ENCODE results near the gene DPP6.
"Not testable (repeated sequence)": the region's sequence is repeated elsewhere in the genome, so short reads cannot be mapped to it uniquely, and the experiment has no call there.

DNA sequence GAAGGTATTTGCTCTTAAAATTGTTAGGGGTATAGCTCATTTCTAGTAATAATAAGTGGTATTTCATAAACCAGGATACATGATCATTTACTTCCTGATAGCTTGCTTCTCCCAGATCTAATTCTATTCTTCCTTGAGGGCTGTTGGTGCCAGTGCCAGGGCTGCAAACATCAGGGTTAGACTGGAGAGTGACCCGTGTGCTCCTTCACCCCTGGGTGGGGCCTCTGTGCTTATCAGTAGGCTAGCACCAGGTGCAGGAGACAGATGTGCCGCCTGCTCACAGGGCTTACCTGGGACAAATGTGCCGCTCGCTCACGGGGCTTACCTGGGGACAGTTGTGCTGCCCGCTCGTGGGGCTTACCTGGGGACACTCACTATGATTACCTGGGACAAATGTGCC is 71.2 kb downstream of the DPP6 start:
- not testable (repeated sequence) for TF ChIP-seq MYC (IDR thresholded peaks at IDR 0.05; ENCODE audit: borderline replicate concordance, low read length); POLR2A (IDR thresholded peaks at IDR 0.05; ENCODE audit: low read length); JUN (IDR thresholded peaks at IDR 0.05)
- TF ChIP-seq, protein P1, sequence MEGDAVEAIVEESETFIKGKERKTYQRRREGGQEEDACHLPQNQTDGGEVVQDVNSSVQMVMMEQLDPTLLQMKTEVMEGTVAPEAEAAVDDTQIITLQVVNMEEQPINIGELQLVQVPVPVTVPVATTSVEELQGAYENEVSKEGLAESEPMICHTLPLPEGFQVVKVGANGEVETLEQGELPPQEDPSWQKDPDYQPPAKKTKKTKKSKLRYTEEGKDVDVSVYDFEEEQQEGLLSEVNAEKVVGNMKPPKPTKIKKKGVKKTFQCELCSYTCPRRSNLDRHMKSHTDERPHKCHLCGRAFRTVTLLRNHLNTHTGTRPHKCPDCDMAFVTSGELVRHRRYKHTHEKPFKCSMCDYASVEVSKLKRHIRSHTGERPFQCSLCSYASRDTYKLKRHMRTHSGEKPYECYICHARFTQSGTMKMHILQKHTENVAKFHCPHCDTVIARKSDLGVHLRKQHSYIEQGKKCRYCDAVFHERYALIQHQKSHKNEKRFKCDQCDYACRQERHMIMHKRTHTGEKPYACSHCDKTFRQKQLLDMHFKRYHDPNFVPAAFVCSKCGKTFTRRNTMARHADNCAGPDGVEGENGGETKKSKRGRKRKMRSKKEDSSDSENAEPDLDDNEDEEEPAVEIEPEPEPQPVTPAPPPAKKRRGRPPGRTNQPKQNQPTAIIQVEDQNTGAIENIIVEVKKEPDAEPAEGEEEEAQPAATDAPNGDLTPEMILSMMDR (IDR thresholded peaks at IDR 0.05), result not testable (repeated sequence)
- TF ChIP-seq, protein P2, sequence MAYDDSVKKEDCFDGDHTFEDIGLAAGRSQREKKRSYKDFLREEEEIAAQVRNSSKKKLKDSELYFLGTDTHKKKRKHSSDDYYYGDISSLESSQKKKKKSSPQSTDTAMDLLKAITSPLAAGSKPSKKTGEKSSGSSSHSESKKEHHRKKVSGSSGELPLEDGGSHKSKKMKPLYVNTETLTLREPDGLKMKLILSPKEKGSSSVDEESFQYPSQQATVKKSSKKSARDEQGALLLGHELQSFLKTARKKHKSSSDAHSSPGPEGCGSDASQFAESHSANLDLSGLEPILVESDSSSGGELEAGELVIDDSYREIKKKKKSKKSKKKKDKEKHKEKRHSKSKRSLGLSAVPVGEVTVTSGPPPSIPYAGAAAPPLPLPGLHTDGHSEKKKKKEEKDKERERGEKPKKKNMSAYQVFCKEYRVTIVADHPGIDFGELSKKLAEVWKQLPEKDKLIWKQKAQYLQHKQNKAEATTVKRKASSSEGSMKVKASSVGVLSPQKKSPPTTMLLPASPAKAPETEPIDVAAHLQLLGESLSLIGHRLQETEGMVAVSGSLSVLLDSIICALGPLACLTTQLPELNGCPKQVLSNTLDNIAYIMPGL (CRISPR knock-in tag; IDR thresholded peaks at IDR 0.05; ENCODE audit: borderline replicate concordance), result not testable (repeated sequence)
